Measurements from ENCODE around the gene BAIAP2L2. TPM values are rescaled to one million over a fixed set of nuclear protein-coding genes. Genes with fewer than 3 reads are reported as not detected.
A peak's percentile ranks its signal among the peaks of the same experiment; 100 is the strongest.

Gene BAIAP2L2
- total RNA-seq, 1 donor from 2014 or later = 4.5 TPM

DNA sequence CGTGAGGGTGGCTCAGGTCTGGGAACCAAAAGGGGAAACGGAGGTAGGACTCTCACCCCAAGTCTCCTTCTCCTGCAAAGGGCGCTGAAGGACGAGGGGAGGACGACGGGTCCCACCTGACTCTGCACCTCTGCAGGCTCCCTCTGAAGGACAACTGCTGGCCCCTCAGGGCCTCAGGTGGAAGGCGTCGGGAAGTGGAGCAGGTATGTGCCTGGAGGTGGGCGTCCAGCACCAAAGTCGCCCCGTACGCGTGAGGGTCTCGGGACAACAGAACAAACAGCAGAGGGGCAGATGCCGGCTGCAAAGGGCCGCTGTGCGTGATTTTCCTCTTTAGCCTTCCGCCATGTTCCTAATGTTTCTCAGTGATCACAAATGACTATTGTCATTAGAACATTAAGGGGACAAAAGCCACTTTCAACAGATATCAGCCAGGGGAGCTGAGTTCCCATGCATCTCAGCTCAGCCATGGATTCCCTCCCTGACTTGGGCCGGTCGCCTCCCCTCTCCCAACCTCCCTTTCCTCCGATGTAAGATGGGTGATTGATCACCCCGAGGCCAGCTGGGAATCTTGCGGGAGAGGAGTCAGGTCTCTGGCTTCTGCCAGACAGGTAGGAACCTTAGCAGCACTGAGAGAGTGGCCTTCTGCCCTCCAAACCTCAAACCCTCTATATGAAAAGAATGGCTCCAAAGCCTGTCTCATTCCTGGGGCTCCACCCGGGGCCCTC lies 27.3 kb downstream of the BAIAP2L2 start:
- TF ChIP-seq, protein P1, sequence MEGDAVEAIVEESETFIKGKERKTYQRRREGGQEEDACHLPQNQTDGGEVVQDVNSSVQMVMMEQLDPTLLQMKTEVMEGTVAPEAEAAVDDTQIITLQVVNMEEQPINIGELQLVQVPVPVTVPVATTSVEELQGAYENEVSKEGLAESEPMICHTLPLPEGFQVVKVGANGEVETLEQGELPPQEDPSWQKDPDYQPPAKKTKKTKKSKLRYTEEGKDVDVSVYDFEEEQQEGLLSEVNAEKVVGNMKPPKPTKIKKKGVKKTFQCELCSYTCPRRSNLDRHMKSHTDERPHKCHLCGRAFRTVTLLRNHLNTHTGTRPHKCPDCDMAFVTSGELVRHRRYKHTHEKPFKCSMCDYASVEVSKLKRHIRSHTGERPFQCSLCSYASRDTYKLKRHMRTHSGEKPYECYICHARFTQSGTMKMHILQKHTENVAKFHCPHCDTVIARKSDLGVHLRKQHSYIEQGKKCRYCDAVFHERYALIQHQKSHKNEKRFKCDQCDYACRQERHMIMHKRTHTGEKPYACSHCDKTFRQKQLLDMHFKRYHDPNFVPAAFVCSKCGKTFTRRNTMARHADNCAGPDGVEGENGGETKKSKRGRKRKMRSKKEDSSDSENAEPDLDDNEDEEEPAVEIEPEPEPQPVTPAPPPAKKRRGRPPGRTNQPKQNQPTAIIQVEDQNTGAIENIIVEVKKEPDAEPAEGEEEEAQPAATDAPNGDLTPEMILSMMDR (conservative IDR thresholded peaks at IDR 0.05) = no peak
- no peaks in the 10 kb centered on the region for H3K27me3 Mint-ChIP-seq
- peaks cover 4% of the 10 kb centered on the region for H3K4me1 Mint-ChIP-seq (ENCODE audit: unreplicated experiment)
- DNase-seq (ENCODE audit: extremely low spot score, unreplicated experiment) = no peak
- H3K4me3 Mint-ChIP-seq = peak overlapping the region; percentile 11
- H3K27ac Mint-ChIP-seq = no peak overlapping the region
- no peaks in the 10 kb centered on the region for H3K36me3 Mint-ChIP-seq
- H3K9me3 Mint-ChIP-seq = no peaks in the 10 kb centered on the region

DNA sequence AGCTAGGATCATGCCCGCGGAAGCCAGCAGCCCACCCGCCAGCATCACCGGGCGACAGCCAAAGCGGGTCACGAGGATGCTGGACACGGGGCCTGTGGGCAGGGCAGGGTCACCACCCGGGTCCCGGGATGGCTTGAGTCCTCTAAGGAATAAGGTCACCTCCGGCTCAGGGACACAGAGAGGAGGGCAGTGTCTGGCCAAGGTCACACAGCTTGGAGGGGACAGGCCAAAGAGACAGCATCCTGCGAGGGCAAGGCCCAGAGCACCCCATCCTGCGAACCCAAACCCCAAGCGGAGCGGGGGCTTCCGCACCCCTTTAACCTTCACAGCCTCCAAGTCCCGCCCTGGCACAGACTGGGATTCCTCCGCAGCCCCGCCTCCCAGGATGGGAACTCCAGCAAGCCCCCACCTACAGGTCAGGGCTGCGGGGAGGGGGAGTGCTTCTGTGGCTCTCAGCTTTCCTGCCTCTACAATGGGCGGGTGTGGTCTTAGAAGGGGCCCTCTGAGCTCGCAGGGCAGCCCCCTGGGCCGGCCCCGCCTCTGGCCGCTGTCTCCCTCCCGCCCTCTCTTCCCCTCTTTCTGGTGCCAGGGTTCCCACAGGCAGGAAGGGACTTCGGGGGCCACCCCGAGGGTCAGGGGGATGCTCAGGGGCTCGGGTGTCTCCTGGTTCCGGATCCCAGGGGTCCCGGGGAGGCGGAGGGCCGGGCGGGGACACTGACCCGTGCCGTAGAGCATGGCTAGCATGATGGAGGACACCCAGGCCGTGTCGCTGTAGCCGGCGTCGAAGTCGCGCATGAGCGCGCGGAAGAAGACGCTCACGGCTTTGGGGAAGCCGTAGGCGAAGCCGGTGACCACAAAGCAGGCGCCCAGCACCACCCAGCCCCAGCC lies 28.3 kb downstream of the BAIAP2L2 start:
- H3K27ac Mint-ChIP-seq = no peak overlapping the region
- no peaks in the 10 kb centered on the region for H3K27me3 Mint-ChIP-seq
- H3K9me3 Mint-ChIP-seq = no peaks in the 10 kb centered on the region
- H3K4me1 Mint-ChIP-seq (ENCODE audit: unreplicated experiment) = no peaks in the 10 kb centered on the region
- TF ChIP-seq, protein P1 (conservative IDR thresholded peaks at IDR 0.05) = no peak
- DNase-seq (ENCODE audit: extremely low spot score, unreplicated experiment) = no peak
- H3K4me3 Mint-ChIP-seq = no peak overlapping the region
- H3K36me3 Mint-ChIP-seq = no peaks in the 10 kb centered on the region

DNA sequence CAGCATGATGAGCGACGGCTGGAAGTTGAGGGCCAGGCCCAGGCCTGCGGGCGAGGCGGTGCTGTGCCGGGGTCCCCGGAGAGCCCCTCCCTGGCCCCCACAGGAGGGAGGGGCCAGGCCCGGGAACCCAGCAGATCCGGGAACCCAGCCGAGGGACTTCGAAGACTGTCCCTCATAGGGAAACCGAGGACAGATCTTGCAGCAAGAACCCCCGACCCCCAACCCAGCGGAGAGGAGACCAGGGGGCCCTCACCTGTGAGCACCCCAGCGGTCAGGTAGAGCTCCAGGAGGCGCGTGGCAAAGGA lies 28.9 kb downstream of the BAIAP2L2 start:
- Mint-ChIP-seq H3K9me3 (no peaks in the 10 kb centered on the region), H3K27ac (no peak overlapping the region), H3K4me1 (ENCODE audit: unreplicated experiment) (no peaks in the 10 kb centered on the region), H3K27me3 (no peaks in the 10 kb centered on the region), H3K36me3 (no peaks in the 10 kb centered on the region), H3K4me3 (no peak overlapping the region)
- TF ChIP-seq, protein P1 (conservative IDR thresholded peaks at IDR 0.05) = no peak
- DNase-seq (ENCODE audit: extremely low spot score, unreplicated experiment) = peak; percentile 69

DNA sequence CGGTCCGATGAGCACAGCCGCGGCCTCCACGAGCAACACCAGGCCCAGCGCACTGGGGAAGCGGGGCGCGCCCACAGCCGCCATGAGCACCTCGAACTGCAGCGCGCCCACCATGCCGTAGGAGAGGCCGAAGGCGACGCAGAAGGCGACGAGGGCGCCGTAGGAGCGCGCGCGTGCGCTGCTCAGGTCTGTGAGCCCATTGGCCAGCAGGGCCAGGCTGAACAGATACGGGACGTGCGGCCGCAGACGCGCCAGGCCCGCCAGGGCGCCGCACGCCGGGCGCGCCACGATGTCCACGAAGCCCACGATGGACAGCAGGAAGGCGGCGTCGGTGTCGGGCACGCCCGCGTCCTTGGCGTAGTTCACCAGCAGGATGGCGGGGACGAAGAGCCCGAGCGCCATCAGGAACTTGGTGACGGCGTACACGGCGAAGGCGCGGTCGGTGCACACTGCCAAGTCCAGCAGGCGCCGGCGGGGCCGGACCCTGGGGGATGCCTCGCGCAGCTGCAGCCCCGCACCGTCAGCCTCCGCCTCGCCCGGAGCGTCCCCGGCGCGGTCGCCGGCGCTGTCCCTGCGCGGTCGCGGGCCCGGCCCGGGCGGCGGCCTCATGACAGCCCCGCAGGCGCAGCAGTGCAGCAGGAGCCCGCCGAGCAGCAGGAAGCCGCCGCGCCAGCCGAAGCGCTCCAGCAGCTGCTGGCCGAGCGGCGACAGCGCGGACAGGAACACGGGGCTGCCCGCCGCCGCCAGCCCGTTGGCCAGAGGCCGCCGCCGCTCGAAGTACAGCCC lies 29.4 kb downstream of the BAIAP2L2 start:
- Mint-ChIP-seq H3K36me3 (no peaks in the 10 kb centered on the region), H3K27ac (no peak overlapping the region), H3K9me3 (no peaks in the 10 kb centered on the region), H3K4me1 (ENCODE audit: unreplicated experiment) (no peaks in the 10 kb centered on the region), H3K4me3 (no peak overlapping the region), H3K27me3 (no peaks in the 10 kb centered on the region)
- TF ChIP-seq, protein P1 (conservative IDR thresholded peaks at IDR 0.05) = no peak
- peak; percentile 69 for DNase-seq (ENCODE audit: extremely low spot score, unreplicated experiment)

DNA sequence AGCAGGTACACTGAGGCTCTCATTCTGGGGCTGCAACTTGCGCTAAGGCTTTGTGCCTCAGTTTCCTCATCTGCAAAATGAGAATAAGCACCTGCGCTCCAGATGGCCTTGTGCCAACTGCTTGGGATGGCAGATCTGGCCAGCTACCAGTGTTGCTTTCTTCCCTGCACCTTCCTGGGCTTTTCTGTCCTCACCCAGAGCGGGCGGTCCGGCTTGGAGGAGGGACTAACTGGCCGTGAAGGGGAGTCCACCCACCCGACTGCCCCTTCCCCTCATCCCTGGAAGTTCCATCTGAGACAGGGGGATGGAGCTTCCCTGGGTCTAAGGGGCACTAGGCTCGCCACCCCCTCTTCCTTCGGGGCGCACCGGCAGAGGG lies 30.0 kb downstream of the BAIAP2L2 start:
- TF ChIP-seq, protein P1 (conservative IDR thresholded peaks at IDR 0.05) = no peak
- H3K4me1 Mint-ChIP-seq (ENCODE audit: unreplicated experiment) = no peaks in the 10 kb centered on the region
- no peak overlapping the region for H3K27ac Mint-ChIP-seq
- no peak for DNase-seq (ENCODE audit: extremely low spot score, unreplicated experiment)
- H3K27me3 Mint-ChIP-seq = no peaks in the 10 kb centered on the region
- no peaks in the 10 kb centered on the region for H3K9me3 Mint-ChIP-seq
- H3K4me3 Mint-ChIP-seq = no peak overlapping the region
- H3K36me3 Mint-ChIP-seq = no peaks in the 10 kb centered on the region

Measured in type B pancreatic cell (in vitro differentiated cells).